HG03103 (cell line): ENCODE measurements around the gene ZNF484.
A peak's percentile ranks its signal among the peaks of the same experiment; 100 is the strongest.
"Not testable (repeated sequence)": the region's sequence is repeated elsewhere in the genome, so short reads cannot be mapped to it uniquely, and the experiment has no call there.

Experiments used
- ATAC-seq: cut with Tn5 transposase; IDR thresholded peaks from one replicate; pipeline ENCODE4 v1.9.1; 2021; ENCODE audit warnings: low read depth; ENCODE audit not compliant: unreplicated experiment

ZNF484 gene

DNA sequence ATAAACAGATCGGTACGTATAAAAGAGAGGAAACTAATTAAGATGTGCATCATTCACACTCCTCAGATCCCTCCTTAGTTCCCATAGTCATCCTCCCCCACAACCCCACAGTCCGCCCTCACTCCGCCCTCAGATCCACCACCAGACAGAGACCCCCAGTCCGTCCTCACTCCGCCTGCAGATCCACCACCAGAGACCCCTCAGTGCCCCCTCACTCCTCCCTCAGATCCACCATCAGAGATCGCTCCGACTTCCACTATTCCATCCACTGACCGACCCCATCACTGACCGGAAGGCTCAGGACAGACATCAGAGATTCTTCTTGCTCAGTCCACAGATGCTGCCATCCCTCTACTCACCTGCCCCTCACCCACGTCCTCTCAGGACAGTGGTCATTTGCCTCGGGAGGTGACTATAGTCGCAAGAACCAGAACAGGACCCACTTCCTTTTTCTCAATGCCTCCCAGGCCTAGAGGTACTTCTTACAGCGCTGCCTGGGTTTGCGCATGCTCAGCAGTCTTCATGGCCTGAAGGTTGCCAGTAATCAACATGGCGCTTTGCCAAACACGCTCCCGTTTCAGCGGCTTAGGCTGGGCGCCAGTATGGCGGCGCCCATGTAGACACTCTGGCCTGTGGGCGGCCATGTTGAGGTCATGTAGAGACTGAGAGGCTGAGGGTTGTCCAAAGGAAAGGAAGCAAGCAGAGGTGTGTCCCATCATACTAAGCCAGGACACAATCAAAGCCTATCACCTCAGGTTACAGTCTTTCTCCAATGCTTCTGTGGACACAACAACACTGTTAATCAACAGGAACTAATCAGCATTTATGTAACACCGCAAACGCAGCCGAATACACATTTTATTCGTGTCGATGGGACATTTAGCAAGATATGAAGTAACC, at the start of gene ZNF484:
ZNF484 (minus strand) TSS at position 508 of the 900 bp plus-strand sequence. CDS start 3,009 bp downstream, outside the sequence.
- peak; percentile 92 for ATAC-seq

DNA sequence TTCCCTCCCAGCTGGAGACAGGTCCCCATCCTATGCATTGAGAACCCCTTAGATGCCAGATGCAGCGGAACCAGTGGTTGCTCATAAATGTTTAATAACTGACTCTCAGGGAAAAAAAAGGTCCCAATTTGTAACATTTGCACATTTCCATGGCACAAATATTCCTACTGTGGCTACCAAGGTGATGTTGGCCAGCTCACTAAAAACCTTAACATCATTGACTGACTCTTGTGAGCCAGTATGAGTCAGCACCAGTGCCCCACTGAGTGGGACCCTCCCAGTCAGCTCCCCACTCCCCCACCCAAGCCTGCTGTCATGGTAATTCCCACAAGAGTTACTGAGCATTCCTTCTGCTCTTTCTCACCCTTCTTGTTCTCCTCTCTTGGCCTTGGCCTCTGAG, 42.6 kb upstream of the ZNF484 start:
- ATAC-seq: no peak

GRCh38 chr9:92917176-92917800, 39.5 kb upstream of the ZNF484 start:
- ATAC-seq: no peak

DNA sequence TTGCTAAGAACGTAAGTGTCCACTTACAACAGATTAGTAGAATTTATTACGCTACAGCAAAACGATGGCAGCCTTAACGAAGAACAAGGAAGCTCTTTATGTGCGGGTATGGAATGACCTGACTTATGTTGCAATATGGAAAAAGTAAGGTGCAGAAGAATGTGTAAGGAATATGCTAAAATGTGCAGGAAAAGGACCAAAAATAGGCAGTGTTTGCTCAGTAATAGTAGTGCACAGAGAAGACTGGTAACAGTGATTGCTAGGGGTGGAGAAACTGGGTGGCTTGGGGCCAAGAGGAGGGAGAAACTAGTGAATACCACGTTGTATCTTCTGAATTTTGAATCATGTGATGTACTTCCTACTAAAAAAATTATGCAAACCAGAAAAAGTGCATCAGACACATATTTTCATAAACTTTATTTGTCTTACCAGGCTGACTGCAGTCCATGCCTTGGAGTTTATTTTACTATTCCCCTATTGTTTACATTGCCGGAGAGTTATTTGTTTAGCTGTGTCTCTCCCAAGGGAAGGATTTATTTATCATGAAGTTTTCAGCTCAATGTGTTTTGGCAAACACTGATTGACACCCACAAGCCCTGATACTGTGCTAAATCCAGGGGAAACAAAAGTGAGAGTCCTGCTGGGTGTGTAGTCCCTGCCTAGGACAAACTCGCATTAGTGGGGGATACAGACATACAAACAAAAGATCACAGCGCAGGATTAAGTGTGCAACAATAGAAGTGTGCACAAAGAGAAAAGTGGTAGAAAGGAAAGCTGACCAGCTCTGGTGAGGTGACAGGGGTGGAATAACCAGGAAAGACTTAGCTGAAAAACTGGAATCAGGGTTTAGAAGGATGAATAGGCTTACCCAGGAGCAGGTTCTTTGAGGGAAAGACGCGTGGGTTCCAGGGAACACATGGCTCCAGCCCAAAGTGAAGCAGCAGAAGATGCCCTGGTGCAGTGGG, 34.0 kb upstream of the ZNF484 start:
- ATAC-seq: no peak

GRCh38 chr9:92905137-92905536, 27.3 kb upstream of the ZNF484 start:
- ATAC-seq: not testable (repeated sequence)

DNA sequence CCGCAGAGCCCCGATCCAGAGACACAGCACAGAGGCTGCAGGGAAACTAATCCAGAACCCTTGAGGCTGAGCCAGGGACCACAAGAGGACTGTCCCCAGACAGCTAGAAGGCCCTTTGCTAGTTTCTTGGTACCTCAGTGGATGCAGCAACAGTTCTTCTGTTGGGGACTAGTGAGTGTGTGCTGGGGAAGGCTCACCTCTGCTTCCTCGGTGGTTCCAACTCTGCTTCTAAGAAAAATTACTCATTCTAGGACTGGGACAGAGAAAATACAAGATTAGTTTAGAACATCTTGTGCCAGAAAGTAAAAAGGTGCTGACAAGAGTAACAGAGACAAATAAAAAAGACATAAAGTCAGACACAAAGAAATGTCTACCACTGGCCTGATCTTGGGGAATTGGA, 19.5 kb upstream of the ZNF484 start:
- no peak for ATAC-seq

- ATAC-seq: no peak
Observed at GRCh38 chr9:92895812-92896436, 18.1 kb upstream of the ZNF484 start.

DNA sequence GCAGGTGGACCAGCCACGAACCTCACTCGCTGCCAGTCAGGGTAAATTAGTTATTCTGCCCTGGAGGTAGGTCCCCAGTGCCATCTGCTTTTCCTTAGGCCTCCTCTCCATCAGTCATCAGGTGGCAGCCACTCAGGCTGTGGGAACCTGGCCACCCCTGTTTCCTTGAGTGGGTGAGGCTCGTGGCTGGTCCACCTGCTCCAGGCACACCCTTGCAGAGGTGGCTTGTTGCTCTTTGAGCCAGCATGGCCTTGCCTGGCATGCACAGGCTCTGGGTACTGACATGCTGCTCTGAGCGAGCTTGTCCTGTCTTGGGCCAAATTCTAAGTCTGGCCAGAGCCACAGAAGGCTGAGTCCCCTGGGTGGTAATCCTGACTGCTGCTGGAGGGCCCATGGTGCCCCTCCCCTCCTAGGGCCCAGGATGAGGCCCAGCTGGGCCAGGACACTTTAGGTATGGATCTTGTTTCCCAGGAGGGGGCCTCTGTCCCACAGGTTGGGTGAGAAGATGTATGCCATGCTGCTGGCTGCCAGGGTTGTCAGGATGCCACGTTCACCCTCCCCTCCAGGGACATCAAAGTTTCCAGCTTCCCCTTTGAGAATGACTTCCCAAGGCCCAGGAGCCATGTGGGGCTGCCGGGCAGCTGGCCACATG, 17.0 kb upstream of the ZNF484 start:
- no peak for ATAC-seq

DNA sequence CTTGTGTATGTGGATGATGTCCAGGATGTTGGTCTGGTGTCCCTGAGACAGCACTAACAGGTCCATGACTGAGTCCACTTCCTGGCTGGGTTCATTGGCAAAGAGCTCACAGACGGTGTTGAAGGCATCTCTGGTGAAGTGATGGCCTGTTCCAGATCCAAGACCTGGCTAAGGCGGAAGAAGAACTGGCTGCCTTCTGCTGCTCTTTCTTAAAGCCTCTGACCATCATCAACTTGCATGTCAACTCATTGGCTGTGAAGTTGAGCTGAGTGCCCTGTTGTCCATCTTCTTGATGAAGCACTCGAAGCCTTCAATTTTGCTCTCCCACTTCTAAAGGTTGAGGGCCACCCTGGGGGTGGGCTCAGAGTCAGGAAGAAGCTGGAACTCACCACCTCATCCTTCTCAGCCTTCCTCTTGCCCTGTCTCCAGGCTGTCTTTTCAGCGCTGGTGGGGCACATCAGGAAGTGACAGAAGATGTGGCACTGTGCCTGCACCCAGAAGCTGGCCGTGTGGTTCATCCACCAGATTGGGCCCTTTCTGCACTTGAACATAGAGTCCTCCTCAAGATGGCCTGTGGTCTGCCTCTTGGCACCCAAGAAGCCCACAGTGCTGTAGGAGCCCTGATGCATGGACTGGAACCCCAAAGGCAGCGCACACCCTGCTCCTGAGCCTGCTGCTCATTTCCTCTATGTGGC, 16.2 kb upstream of the ZNF484 start:
- ATAC-seq: not testable (repeated sequence)

DNA sequence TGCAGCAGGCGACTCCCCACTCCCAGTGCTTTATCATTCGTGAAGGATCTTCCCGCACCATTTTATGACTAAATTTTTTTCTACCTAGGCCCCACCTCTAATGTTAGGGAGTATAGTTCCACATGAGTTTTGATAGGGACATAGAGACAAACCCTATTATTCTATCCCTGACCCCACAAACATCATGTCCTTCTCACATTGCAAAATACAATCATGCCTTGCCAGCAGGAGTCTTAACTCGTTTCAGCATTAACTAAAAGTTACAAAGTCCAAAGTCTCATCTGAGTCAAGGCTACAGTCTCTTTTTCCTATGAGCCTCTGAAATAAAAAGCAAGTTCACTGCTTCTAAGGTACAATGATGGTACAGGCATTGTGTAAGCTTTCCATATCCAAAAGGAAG, 14.4 kb upstream of the ZNF484 start:
- not testable (repeated sequence) for ATAC-seq

DNA sequence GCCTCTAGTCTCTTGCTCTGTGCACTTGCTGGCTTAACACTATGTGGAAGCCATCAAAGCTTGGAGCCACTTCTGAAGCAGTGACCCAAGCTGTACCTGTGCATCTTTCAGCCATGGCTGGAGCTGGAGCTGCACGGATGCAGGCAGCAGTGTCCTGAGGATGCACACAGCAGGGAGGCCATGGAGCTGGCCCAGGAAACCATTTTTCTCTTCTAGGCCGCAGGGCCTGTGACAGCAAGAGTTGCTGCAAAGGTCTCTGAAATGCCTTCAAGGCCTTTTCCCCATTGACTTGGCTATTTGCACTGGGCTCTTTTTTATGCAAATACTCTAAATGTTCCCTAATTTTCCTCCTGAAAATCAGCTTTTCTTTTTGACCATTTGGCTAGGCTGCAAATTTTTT, 12.9 kb upstream of the ZNF484 start:
- ATAC-seq: no peak

DNA sequence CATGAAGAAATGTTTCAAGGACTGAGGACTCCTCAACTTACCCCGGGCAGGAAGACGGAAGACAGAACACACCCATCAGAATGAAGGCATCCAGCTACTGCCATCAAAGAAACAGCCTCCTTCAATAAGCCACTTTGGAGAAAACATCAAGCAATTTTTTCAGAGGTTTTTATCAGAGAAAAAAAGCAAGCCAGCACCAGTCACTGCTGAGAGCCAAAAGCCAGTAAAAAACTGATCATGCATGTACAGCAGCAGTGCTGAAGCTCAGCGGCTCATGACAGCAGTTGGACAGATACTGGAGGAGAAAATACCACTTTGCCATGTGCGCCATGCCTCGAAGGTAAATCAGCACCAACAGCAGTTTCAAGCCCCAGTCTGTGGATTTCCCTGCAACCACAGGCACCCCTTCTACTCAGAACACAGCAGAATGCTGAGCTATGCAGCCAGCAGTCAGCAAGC, 10.1 kb upstream of the ZNF484 start:
- ATAC-seq: no peak

GRCh38 chr9:92886846-92887610, 9.2 kb upstream of the ZNF484 start:
- ATAC-seq: not testable (repeated sequence)

- ATAC-seq: not testable (repeated sequence)
Observed at GRCh38 chr9:92883666-92884405, 6.0 kb upstream of the ZNF484 start.

GRCh38 chr9:92882276-92882675, 4.4 kb upstream of the ZNF484 start:
- no peak for ATAC-seq

DNA sequence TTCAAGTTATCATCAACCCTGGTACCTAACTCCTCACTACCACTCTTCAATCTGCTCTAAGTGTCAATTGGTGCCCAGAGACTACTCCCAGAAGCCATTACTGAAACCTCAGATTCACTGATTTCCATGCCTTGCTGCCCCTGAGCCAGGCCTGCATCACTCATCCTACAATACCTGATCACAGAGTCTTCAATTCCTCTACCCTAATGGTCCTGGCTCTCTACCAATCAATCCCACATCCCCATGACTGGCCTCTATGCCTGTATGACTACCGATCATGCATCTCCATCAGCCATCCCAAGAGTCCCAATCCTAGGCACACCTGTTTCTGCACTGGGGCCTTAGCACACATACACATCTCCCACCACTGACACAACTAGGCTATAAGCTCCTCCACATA, 2.5 kb downstream of the ZNF484 start:
- ATAC-seq: no peak

DNA sequence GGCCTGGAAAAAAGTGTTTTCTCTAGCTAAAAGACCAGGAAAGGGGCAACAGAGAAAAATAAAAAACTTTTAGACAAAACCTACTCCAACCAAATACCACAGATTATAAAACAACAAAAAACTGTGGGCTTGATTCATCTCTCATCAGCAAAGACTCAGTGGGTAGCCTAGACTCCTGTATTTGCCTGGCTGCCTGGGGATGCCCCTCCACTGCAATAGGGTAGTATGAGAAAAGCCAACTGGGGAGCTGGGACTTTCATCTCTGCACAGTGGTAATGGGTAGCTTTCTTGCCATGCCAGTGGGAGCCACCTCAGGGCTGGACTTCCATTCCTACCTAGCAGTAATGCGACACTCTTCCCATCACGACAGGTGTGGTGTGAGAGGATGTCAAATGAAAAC, 7.5 kb downstream of the ZNF484 start:
- no peak for ATAC-seq

DNA sequence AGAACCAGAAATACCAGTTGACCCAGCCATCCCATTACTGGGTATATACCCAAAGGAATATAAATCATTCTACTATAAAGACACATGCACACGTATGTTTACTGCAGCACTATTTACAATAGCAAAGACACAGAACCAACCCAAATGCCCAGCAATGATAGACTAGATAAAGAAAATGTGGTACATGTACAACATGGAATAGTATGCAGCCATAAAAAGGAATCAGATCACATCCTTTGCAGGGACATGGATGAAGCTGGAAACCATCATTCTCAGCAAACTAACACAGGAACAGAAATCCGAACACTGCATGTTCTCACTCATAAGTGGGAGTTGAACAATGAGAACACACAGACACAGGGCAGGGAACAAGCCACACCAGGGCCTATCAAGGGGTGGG, 11.2 kb downstream of the ZNF484 start:
- ATAC-seq: not testable (repeated sequence)
